Muscle of leg (tissue), 16 donors: ENCODE data around the gene SYN1. TPM values are rescaled to one million over a fixed set of nuclear protein-coding genes. Genes with fewer than 3 reads are reported as not detected.
"Not testable (repeated sequence)": the region's sequence is repeated elsewhere in the genome, so short reads cannot be mapped to it uniquely, and the experiment has no call there.

Experiments used
- DNase-seq: peaks from one replicate; pipeline ENCODE4 v3.0.0; 2013
- H3K27ac ChIP-seq: one replicate; pipeline ENCODE4 v1.5.1; 2013; ENCODE audit warnings: mild to moderate bottlenecking, low read length, control low read depth
- H3K27me3 ChIP-seq: one replicate; pipeline ENCODE4 v1.6.1; 2013; ENCODE audit warnings: low read length; ENCODE audit not compliant: control insufficient read depth, insufficient read depth
- H3K36me3 ChIP-seq: one replicate; pipeline ENCODE4 v1.6.1; 2013; ENCODE audit warnings: low read length; ENCODE audit not compliant: control insufficient read depth, insufficient read depth
- H3K4me1 ChIP-seq: one replicate; pipeline ENCODE4 v1.6.1; 2013; ENCODE audit warnings: low read length; ENCODE audit not compliant: control insufficient read depth, insufficient read depth
- H3K4me3 ChIP-seq: one replicate; pipeline ENCODE4 v1.5.1; 2013; ENCODE audit warnings: low read length, control low read depth
- H3K9me3 ChIP-seq: replicated peaks from 2 replicates; pipeline ENCODE4 v1.6.1; 2013; ENCODE audit warnings: low read depth, low read length; ENCODE audit not compliant: control insufficient read depth
- WGBS: methylation state at CpG from one replicate; pipeline ENCODE4 v1.1.5; 2013; ENCODE audit warnings: missing lambda C conversion rate; ENCODE audit not compliant: insufficient coverage; 5-methylcytosine and 5-hydroxymethylcytosine counted together
- long read RNA-seq, 11 donors: transcript quantifications; one replicate each; lab custom pipeline, GENCODE V29; 2026
- polyA plus RNA-seq, 8 donors: library from polyadenylated mRNA; unstranded; fragments of 120-200 nt; gene quantifications; one replicate each; pipeline versions ENCODE4 v1.2.1 to v1.2.3, GENCODE V29; 2013; ENCODE audit warnings: inconsistent platforms in 1 of 8, low replicate concordance in 1 of 8; ENCODE audit not compliant: insufficient read length in 8 of 8, insufficient read depth in 1 of 8
- total RNA-seq: library from RNA; stranded (reverse); fragments of 120-200 nt; gene quantifications from one replicate; pipeline ENCODE4 v1.2.4, GENCODE V29; 2013

SYN1 gene
- total RNA-seq: 0.75 TPM
- polyA plus RNA-seq: 10 to 100 TPM in 1 of 8 donors, 1 to 10 TPM in 7; 4.7 to 10.6 (median 7.4) TPM
- long read RNA-seq, donor 1, partial matches to known transcripts: 88 of 88 reads
- long read RNA-seq, donor 1, other reads (novel, unspliced or antisense): 0 of 88 reads
- long read RNA-seq, donor 2: 0 reads
- long read RNA-seq, donor 3, partial matches to known transcripts: 234 of 234 reads
- long read RNA-seq, donor 3, other reads (novel, unspliced or antisense): 0 of 234 reads
- long read RNA-seq, donor 4, partial matches to known transcripts: 96 of 215 reads
- long read RNA-seq, donor 4, other reads (novel, unspliced or antisense): 119 of 215 reads
- long read RNA-seq, donor 5, partial matches to known transcripts: 158 of 491 reads
- long read RNA-seq, donor 5, other reads (novel, unspliced or antisense): 333 of 491 reads
- long read RNA-seq, donor 6, partial matches to known transcripts: 207 of 207 reads
- long read RNA-seq, donor 6, other reads (novel, unspliced or antisense): 0 of 207 reads
- long read RNA-seq, donor 7, partial matches to known transcripts: 253 of 253 reads
- long read RNA-seq, donor 7, other reads (novel, unspliced or antisense): 0 of 253 reads
- long read RNA-seq, donor 8, partial matches to known transcripts: 0 of 1 reads
- long read RNA-seq, donor 8, other reads (novel, unspliced or antisense): 0 of 1 reads
- long read RNA-seq, donor 9, partial matches to known transcripts: 239 of 244 reads
- long read RNA-seq, donor 9, other reads (novel, unspliced or antisense): 5 of 244 reads
- long read RNA-seq, donor 10, partial matches to known transcripts: 327 of 328 reads
- long read RNA-seq, donor 10, other reads (novel, unspliced or antisense): 0 of 328 reads
- long read RNA-seq, donor 11: 0 reads

DNA sequence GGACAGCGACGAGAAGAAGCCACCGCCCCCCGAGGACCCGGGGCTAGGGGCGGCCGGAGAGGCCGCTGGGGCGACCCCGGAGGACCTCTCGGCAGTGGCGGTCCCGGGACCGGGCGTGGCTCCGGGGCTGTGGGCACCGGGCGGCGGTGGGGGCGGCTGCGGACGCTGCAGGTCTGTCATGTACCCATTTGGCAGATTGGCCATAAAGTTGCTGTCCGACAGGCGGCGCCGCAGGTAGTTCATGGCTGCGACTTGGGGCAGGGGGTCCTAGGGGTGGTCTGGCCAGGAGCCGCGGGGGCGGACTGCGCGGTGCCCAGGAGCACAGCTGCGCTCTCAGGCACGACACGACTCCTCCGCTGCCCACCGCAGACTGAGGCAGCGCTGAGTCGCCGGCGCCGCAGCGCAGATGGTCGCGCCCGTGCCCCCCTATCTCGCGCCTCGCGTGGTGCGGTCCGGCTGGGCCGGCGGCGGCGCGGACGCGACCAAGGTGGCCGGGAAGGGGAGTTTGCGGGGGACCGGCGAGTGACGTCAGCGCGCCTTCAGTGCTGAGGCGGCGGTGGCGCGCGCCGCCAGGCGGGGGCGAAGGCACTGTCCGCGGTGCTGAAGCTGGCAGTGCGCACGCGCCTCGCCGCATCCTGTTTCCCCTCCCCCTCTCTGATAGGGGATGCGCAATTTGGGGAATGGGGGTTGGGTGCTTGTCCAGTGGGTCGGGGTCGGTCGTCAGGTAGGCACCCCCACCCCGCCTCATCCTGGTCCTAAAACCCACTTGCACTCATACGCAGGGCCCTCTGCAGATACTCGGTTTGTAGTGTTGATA is at the start of gene SYN1:
SYN1 (minus strand) TSS at position 372 of the 817 bp plus-strand sequence; CDS start at position 243, 129 bp downstream.
- peak; percentile 89 for DNase-seq
- peaks cover 5% of the 10 kb centered on the region for H3K27me3 ChIP-seq
- no peaks in the 10 kb centered on the region for H3K36me3 ChIP-seq
- H3K27ac ChIP-seq: no peak within 1 kb of the TSS
- 32% methylated on average over 63 of the region's 88 CpGs for WGBS
- H3K4me3 ChIP-seq: peak within 1 kb of the TSS; percentile 17
- peaks cover 4% of the 10 kb centered on the region for H3K4me1 ChIP-seq
- no peaks in the 10 kb centered on the region for H3K9me3 ChIP-seq

DNA sequence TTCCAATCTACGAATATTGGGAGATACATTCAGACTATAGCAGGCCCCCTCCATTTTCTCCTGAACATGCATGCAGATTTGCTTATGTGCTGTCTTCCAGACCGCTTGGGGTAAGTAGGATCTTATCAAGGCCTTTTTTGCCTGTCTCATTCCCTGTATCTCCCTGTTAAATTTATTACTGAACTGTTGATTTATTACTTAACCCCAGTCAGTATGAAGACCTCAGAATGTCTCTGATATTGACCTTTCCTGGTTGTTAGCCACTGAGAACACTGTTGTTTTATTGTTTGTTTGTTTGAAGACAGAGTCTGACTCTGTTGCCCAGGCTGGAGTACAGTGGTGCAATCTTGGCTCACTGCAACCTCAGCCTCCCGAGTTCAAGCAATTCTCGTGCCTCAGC is 46.1 kb upstream of the SYN1 start:
- not testable (repeated sequence) for H3K27ac ChIP-seq, H3K4me1 ChIP-seq, H3K27me3 ChIP-seq, H3K9me3 ChIP-seq, H3K36me3 ChIP-seq, DNase-seq, H3K4me3 ChIP-seq
- WGBS: 100% methylated on average over 1 of the region's 4 CpGs

DNA sequence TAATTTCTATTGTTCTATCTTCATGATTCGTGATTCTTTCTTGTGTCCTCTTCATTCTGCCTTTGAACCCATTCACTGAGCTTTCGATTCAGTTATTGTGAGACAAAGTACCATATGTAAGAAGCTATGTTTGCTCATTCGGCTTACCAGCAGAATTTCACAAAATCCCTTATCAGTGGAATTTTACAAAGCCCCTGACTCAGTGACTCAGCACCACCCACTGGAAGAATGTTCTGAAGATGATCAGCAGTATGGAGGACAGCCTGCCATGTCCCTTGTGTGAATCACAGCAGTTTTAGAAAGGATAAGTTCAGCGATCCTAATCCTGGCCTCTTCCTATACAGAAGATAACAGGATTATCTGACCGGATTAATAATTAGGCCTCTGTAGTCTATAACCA is 45.1 kb upstream of the SYN1 start:
- Histone ChIP-seq H3K9me3 (no peaks in the 10 kb centered on the region), H3K4me1 (no peaks in the 10 kb centered on the region), H3K4me3 (no peak overlapping the region), H3K27me3 (no peaks in the 10 kb centered on the region), H3K36me3 (no peaks in the 10 kb centered on the region), H3K27ac (no peak overlapping the region)
- DNase-seq: no peak
- WGBS: no CpG with 5 or more reads among the region's 5 CpGs

DNA sequence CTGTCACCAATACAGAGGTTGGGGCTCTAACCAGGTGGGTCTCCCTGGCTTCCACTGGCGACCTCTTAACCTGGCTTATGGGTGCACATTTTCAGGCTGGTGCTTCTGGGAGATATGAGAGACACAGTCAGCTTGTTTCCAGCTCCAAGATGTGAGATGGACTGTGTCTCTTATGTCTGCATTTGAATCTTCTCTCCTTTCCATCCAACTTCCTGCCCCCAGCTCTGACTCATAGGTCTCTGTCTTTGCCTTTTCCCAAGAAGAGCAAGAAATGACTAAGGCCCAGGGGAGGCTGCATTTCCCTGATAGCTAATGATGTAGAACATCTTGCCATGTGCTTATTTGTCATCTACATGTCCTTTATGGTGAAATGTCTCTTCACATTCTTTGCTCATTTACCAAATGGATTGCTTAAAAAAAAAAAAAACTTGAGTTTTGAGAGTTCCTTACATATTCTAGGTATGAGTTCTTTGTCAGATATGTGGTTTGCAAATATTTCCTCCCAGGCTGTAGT is 42.5 kb upstream of the SYN1 start:
- Histone ChIP-seq H3K27ac (no peak overlapping the region), H3K4me3 (no peak overlapping the region), H3K36me3 (peaks cover 4% of the 10 kb centered on the region), H3K4me1 (no peaks in the 10 kb centered on the region), H3K27me3 (no peaks in the 10 kb centered on the region), H3K9me3 (no peaks in the 10 kb centered on the region)
- DNase-seq: peak; percentile 25
- whole genome bisulfite sequencing: no CpG with 5 or more reads among the region's 1 CpG

DNA sequence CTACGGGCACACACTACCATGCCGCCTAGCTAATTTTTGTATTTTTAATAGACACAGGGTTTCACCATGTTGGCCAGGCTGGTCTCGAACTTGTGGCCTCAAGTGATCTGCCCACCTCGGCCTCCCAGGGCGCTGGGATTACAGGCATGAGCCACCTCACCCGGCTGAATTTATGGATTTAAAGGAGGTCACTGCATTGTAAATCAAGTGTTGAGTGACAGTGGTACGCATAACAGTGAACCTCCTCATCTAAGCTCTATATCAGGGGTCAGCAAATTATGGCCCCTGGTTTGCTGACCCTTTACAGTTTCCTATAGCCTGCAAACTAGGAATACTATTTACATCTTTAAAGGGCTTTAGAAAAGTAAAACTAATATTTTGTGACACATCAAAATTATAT is 41.9 kb upstream of the SYN1 start:
- no peaks in the 10 kb centered on the region for H3K9me3 ChIP-seq
- no peaks in the 10 kb centered on the region for H3K27me3 ChIP-seq
- H3K4me1 ChIP-seq: no peaks in the 10 kb centered on the region
- DNase-seq: no peak
- WGBS: 82% methylated on average over 4 of the region's 7 CpGs
- no peak overlapping the region for H3K27ac ChIP-seq
- H3K36me3 ChIP-seq: peaks cover 11% of the 10 kb centered on the region
- no peak overlapping the region for H3K4me3 ChIP-seq

DNA sequence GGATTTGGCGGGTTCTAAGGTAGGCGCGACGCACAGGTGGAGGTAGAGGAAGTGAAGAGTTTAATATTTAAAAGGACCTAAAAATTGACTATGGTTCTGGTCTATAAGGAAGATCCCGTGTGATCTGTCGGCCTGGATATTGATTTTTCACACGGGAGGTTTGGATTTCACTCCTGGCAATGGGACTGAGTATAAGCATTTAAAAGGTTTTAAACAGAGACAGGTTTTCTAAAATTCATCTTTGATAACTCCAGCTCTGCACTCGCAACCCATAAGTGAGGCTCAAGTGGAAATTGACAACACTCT is 39.7 kb upstream of the SYN1 start:
- WGBS: 54% methylated on average over 6 of the region's 8 CpGs
- Histone ChIP-seq H3K36me3 (peaks cover 20% of the 10 kb centered on the region), H3K4me3 (peak overlapping the region; percentile 66), H3K9me3 (no peaks in the 10 kb centered on the region), H3K27ac (peak overlapping the region; percentile 98), H3K27me3 (no peaks in the 10 kb centered on the region), H3K4me1 (no peaks in the 10 kb centered on the region)
- DNase-seq: no peak

DNA sequence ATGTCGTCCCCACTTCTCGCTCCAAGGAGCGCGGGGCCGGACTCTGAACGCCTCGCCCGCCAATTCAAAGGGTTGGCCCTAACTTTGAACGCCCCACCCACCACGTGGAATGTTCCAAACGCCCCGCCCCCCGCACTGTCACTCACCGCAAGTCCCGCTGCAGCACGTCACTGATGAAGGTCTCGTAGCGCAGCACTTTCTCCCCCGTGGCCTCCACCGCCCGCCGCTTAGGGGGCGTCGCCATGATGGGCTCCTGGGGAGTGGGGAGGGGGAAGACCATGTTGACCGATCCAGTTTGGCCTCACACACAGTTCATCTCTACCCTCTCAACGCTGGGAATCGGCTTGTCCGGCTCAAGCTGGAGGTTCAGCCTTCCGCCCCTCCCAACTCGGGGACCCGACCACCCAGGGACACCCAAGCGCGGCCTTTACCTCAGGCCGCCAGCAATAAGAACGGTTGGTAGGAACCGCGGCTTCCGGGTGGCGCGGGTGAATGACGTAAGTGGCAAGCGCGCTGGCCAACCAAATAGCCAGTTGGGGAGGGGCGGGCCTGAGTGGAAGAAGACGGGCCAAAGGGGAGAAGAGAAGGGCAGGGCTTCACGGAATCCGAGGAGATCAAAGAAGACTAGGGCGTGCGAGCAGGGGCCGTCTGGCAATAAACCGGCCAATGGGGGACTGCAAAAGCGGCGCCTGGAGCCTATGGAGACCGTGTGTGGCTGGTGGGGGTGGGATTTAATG is 39.2 kb upstream of the SYN1 start, which contains the start of gene UXT:
UXT (minus strand) TSS at position 497 of the 737 bp plus-strand sequence; CDS start at position 244, 253 bp downstream.
- Histone ChIP-seq H3K4me1 (no peaks in the 10 kb centered on the region), H3K4me3 (peak within 1 kb of the TSS; percentile 66), H3K9me3 (no peaks in the 10 kb centered on the region), H3K27ac (peak within 1 kb of the TSS; percentile 98), H3K36me3 (peaks cover 20% of the 10 kb centered on the region), H3K27me3 (no peaks in the 10 kb centered on the region)
- 40% methylated on average over 39 of the region's 54 CpGs for WGBS
- peak; percentile 95 for DNase-seq

DNA sequence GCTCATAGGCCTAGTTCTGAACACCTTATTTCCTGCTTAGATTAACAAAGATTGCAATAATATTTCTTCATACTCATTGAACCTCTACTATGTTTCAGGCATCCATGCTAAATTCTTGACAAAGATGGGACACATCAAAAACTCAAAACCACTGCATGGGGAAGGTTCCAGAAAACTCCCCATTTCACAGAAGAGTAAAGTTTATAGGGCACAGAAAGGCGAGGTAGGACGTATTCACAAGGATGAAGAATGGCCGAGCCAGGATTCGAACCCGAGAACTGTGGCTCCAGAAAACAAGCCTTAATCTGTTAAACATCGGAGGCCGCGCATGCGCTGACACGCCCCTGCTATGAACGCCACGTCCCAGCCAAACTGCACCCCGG is 38.6 kb upstream of the SYN1 start:
- no peaks in the 10 kb centered on the region for H3K27me3 ChIP-seq
- 37% methylated on average over 13 of the region's 13 CpGs for WGBS

More for the DNA sequence above, 38.6 kb upstream of the SYN1 start:
- Histone ChIP-seq H3K27ac (peak overlapping the region; percentile 98), H3K9me3 (no peaks in the 10 kb centered on the region), H3K36me3 (peaks cover 20% of the 10 kb centered on the region), H3K4me1 (no peaks in the 10 kb centered on the region), H3K4me3 (peak overlapping the region; percentile 66)
- DNase-seq: no peak
